Measurements from ENCODE around the gene NEUROD4. TPM values are rescaled to one million over a fixed set of nuclear protein-coding genes. Genes with fewer than 3 reads are reported as not detected.

NEUROD4 gene
- total RNA-seq, 1 donor from 2014 or later, result not detected

DNA sequence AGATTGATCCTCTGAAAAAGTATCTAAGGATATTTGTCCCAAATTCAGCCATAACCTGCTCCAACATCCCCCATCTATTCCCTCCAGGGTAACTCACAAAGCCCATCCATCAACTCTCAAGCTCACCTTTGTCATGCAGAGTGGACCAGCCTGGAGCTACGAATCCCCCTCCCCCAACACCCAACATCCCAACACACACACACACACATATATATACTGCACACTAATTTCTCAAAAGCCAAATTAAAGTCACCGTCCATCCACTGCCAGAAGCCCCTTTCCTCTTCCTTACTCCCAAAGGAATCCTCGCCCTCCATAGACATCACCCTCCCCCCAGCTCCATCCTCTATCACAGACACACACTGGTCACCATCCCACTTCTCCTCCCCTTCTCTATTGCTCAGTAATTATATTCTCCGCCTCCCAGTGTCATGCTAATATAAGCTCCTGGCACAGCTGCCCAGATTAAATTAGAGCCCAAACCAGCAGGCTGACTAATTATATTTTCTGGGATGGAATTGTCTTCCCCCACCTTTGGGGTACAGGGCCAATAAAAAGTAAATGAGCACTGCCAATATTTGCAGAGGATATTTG, 21.7 kb upstream of the NEUROD4 start:
- no peak for ATAC-seq

GRCh38 chr12:54998958-54999510, 20.7 kb upstream of the NEUROD4 start:
- no peak for DNase-seq (ENCODE audit: low spot score)
- ATAC-seq, result no peak

More for the DNA sequence above, 21.7 kb upstream of the NEUROD4 start:
- no peak for DNase-seq (ENCODE audit: low spot score)

DNA sequence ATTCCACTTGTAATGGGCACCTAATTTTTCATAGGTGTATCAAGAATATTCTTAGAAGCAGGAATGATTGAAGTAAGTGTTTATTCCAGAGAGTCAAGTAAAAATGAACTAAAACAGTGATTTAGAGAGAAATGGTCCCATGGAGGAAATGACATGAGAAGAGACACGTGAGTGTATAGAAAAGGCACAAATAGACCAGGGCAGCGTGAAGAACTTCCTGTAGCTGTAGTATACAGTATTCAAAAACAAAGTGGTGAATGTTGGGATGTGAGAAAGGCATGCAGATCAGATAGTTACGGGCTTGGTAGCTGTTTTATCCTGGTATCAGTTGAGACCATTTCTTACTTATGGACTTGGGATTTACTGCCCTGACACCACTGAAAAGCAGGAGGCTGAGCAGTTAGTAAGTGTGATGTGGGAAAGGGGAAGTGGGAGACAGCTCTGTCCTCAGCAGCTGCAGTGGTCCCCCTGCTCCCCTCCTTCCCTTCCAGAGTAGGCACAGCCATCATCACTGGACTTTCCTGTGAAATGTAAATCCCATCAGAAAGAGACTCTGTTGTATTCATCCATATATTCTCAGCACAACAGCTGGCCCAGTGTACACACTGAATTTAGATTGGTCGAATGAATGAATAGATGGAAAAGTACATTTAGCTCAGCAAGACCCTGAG, 18.4 kb upstream of the NEUROD4 start:
- ATAC-seq (no peak), DNase-seq (ENCODE audit: low spot score) (no peak)

GRCh38 chr12:55002355-55002754, 17.4 kb upstream of the NEUROD4 start:
- DNase-seq (ENCODE audit: low spot score), result no peak
- ATAC-seq, result no peak

DNA sequence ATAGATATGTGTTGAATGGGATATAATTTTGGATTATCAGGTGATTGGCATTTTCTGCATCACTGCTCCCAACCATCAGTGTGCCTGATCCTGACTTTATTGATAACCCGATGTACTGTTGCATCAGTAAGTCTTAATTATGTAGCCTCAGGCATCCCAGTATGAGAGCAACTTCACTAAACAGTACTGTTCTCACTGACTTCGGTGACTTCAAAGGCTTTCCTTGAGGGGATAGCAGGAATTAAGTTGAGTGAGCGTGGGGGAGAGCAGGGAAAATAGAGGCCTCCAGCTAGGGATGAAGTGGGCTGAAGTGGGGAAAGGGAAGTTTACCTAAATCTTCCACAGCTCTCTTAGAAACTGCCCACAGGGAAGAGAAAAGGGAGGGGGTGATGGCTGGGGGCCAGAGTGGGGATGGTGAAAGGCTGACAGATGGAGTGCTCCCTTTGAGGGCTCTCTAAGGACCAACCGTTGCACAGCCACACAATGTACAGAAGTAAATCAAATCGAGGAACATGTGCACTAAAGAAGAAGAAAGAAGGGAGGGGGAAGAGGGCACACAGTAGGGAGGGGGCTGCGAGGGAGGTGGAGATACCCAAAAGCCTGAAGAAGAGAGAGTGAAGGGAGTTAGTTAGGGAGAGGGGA, 10.7 kb upstream of the NEUROD4 start:
- DNase-seq (ENCODE audit: low spot score) (no peak), ATAC-seq (no peak)

GRCh38 chr12:55017416-55017925, 2.3 kb upstream of the NEUROD4 start:
- no peak for ATAC-seq
- no peak for DNase-seq (ENCODE audit: low spot score)

GRCh38 chr12:55024575-55024974, 4.8 kb downstream of the NEUROD4 start:
- no peak for ATAC-seq
- no peak for DNase-seq (ENCODE audit: low spot score)

DNA sequence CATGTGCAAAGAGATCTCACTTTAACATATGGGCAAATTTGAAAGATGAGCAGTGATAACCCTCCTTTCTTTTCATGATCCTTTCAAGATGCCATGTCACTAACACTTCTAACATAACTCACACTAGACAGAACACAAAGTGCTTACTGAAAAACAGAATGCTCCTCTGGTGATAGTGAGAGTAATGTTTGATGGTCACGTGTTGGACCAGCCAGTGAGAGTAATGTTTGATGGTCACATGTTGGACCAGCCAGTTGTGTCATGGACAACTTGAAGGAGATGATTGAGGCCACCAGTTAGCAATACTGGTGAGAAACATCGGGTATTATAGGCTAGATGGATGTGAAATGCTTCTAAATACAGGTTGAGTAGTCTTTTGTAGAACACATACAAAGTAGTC, 5.7 kb downstream of the NEUROD4 start:
- ATAC-seq (no peak), DNase-seq (ENCODE audit: low spot score) (no peak)

- no peak for ATAC-seq
- no peak for DNase-seq (ENCODE audit: low spot score)
Observed at GRCh38 chr12:55034218-55034617, 14.4 kb downstream of the NEUROD4 start.

DNA sequence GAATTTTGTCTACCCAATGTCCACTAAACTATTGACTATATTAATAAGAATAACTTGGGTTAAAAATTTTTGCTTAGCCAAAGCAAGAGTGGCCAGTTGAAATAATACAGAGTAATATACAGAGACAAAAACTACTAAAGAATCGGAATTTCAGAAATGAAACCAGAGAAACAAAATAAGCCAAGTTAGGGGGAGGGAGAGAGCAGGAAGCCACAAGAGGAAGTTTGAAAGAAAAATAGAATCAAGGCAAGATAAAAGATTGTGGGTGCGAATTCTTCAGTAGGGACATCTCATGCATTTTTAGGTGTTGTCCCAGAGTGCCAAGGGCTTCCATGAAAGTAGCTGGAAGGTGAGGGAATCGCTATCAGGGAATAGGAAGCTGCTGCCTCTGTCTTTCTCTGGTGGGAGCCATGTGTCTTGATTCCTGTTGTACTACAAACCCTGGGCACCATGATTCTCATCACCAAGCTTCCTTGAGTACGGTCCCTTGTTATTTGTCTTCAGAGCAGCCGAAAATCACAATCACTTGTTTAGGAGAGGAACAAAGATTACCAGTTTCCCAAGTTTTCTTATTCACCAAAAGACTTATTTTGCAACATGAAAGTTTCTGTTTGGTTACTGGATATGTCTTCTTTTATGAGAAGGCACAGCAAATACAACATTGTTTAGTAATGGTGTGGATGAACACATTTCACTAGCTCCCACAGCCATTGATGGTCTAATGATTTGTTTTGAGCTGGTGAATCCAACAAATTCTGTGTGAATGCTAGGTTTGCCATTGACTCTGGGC, 16.7 kb downstream of the NEUROD4 start:
- ATAC-seq, result no peak
- DNase-seq (ENCODE audit: low spot score), result no peak

DNA sequence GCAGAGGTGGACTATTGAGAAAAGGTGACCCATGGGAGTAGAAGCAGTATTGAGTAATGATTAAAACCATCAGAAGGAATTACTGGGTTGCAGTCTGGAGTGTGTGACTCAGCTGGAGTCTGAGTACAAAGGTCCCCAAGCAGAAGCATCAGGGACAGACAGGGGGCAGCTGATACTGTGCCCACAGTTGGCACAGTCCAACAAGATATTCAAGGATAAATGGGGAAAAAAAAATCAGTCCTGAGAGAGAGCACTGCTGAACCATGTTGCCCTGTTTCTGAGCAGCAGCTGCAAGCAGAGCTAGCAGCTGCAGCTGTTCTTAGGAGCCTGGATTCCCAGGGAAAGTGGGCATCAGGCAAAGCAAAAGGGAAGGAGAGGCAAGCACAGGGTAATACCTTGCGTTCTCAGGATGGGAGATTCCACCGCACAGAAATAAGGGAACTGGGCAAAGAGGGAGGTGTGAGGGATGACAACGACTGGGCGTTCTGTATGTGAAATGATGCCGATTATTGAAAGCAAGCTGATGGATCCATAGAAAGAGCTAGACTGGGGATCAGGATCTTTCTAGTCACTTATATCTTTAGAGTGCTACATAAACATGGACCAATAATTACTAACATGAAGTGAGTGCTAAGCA, 17.7 kb downstream of the NEUROD4 start:
- ATAC-seq, result no peak
- no peak for DNase-seq (ENCODE audit: low spot score)

DNA sequence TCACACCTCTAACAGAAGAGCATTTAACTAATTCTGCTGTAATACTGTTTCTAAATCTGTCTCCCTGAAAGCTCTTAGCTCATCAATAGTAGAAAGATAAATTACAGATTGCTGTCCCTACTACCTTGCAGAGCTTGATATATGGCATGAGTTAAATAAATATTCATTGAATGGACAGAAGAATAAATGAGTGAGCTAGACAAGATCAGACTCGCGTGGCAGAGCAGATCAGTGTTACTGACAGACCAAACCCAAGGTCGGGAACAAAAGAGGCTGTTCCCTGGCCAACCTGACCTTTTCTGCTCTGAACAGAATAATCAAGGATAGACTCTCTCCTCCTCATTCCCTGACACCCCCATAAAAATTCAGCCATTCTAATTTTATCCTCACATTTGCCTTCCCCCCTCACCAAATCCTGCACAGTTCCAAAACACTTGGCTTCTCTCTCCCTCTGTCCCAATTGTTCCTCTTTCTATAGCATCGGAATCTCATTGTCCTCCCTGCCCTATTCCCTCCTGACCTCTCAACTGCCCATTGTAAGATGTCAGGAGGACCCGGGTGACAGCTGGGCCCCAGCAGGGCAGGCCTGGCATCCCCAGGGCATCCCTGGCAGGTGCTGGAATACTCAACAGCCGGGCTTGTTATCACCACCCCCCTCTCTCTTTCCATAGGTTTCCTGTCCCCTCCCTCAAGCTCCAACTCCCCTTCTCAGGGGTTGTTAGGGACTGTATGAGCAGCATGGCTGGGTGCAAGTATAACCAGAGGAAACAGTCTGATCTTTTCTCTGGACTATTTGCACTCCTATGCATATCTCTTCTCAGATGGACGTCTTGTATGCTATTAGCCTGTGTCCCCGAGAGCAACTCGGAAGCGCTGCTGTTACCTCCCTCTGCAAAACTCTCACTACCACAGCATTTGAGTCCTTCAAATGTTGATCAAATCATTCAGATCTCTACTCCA, 19.9 kb downstream of the NEUROD4 start:
- ATAC-seq (no peak), DNase-seq (ENCODE audit: low spot score) (no peak)

DNA sequence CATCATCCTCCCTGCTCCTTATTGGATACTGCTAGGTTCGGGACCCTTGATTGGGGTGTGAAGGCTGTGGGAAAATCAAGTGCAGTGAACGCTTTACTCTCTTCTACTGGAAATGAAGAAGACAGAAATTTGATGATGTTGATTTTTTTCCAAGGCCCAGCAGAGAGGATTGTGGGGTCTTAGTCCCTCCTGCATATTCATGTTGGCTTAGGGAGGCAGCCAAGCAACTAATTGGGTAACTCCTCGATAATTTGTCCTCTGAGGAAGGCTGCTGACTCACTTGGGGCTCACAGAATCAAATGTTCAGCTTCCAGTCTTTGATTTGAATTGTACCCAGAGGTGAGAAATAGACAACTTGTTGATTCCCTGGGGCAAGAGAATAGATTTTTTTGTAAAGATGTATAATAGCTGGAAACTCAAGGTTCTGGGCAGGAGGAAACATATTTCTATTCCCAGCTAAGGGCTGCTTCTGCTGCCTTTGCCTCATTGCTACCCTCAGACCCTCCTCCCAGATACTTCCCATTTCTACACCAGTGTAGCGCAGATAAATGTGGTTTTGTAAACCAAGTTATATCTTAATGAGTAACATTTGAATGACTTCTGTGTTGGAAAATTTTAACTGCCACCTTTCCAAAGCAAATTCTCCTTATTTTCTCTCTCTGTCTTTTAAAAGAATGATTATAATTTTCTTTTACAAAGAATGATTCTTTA, 21.7 kb downstream of the NEUROD4 start:
- DNase-seq (ENCODE audit: low spot score), result no peak
- no peak for ATAC-seq

GRCh38 chr12:55043542-55043941, 23.8 kb downstream of the NEUROD4 start:
- DNase-seq (ENCODE audit: low spot score) (no peak), ATAC-seq (no peak)

DNA sequence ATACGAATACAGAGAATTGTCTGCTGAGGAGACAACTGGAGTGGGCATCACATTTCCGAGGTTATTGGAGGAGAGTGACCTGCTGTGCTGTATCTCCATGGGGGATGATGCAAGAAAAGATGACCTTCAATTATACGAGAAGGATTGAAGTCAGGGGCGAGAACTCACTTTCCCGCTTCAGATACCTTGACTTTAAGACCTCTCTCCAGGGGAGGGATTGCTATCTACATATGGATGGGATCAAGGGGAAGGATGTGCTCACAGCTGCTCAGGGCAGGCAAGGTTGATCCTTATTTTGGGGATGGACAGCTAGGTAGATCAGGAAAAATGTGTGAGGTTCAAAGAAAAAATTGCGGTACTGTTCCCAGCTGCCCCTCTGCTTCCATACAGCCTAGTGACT, 24.4 kb downstream of the NEUROD4 start:
- ATAC-seq, result no peak
- DNase-seq (ENCODE audit: low spot score), result no peak

DNA sequence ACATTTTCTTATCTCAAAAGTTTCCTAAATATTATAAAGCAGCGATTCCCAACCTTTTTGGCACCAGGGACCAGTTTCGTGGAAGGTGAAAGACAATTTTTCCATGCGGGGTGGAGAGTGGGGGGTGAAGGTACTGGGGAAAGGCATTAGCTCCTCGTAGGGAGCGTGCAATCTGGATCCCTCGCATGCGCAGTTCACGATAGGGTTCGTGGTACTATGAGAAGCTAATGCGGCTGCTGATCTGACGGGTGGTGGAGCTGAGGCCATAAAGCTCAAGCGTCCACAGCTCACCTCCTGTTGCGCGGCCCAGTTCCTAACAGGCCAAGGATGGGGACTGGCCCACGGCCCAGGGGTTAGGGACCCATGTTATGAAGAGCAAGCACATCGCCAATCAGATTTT, 29.9 kb downstream of the NEUROD4 start:
- DNase-seq (ENCODE audit: low spot score), result no peak
- no peak for ATAC-seq

- DNase-seq (ENCODE audit: low spot score), result no peak
- ATAC-seq, result no peak
Observed at GRCh38 chr12:55051197-55051947, 31.6 kb downstream of the NEUROD4 start.

DNA sequence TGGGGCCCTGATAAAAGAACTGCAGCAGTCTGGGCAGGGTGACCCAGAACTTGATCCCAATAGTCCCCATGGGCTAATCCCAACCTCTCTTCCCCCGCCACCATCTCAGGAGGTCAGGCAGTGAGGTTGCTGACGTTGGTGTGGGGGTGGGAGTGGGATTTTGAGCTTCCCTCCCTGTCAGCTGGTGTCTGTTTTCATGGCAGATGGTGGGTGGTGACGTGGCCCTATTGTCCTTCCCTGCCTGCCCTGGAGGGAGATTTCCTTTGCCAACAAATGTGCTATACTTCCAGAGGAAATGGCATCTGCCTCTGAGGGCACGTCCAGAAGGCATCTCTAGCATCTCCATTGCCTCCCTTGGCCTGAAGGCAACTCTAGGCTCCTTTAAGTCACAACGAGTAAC, 37.7 kb downstream of the NEUROD4 start:
- DNase-seq (ENCODE audit: low spot score) (no peak), ATAC-seq (no peak)
